HepG2 (cell line): Measurements from ENCODE around the gene RIPOR3.
"Not testable (repeated sequence)": the region's sequence is repeated elsewhere in the genome, so short reads cannot be mapped to it uniquely, and the experiment has no call there.

Experiments
- CCAR2 ChIP-seq: fragments of 200-400 bp; formaldehyde crosslinking; optimal IDR thresholded peaks from 2 replicates; pipeline ENCODE3; 2018; ENCODE audit warnings: low read depth, mild to moderate bottlenecking, low read length, moderate library complexity
- EP300 ChIP-seq, 3 experiments: sonication (generic) in 1 of 3; formaldehyde crosslinking in 1 of 3; IDR thresholded peaks; 2 replicates each; pipeline versions ENCODE4 v1.5.1 to v1.6.1; 2011 to 2020; ENCODE audit warnings: low read depth in 2 of 3, low read length in 2 of 3, borderline replicate concordance in 1 of 3, improper control_type of control experiment in 1 of 3, mild to moderate bottlenecking in 1 of 3, missing genetic modification reagents in 1 of 3, moderate library complexity in 1 of 3
- EZH2 ChIP-seq: conservative IDR thresholded peaks from 2 replicates; pipeline ENCODE4 v1.6.1; 2012; ENCODE audit warnings: mild to moderate bottlenecking, low read depth, low read length, moderate library complexity
- JUN ChIP-seq: sonication (generic); formaldehyde crosslinking; IDR thresholded peaks from 2 replicates; pipeline ENCODE4 v1.4.0; 2020; ENCODE audit warnings: mild to moderate bottlenecking, missing genetic modification reagents
- RAD21 ChIP-seq: fragments of 450-650 bp; formaldehyde crosslinking; IDR thresholded peaks from 2 replicates; pipeline ENCODE4 v1.5.0; 2020; ENCODE audit warnings: mild to moderate bottlenecking
- ZBTB42 ChIP-seq: sonication (generic); formaldehyde crosslinking; IDR thresholded peaks from 2 replicates; pipeline ENCODE4 v1.5.0; 2020; ENCODE audit warnings: mild to moderate bottlenecking, missing genetic modification reagents
- ZNF230 ChIP-seq: sonication (generic); formaldehyde crosslinking; IDR thresholded peaks from 2 replicates; pipeline ENCODE4 v1.4.0; 2020; ENCODE audit warnings: mild to moderate bottlenecking, missing genetic modification reagents
- ZNF367 ChIP-seq: sonication (generic); formaldehyde crosslinking; IDR thresholded peaks from 2 replicates; pipeline ENCODE4 v1.4.0; 2020; ENCODE audit warnings: missing genetic modification reagents, borderline replicate concordance
- ZSCAN30 ChIP-seq: sonication (generic); formaldehyde crosslinking; IDR thresholded peaks from 2 replicates; pipeline ENCODE4 v1.5.0; 2020; ENCODE audit warnings: mild to moderate bottlenecking, missing genetic modification reagents
- TF ChIP-seq, protein P1 (sequence below): sonication (generic); formaldehyde crosslinking; IDR thresholded peaks from 2 replicates; pipeline ENCODE4; 2020; ENCODE audit warnings: missing genetic modification reagents, mild to moderate bottlenecking, borderline replicate concordance
- TF ChIP-seq, protein P2 (sequence below): sonication (generic); formaldehyde crosslinking; IDR thresholded peaks from 2 replicates; pipeline ENCODE4 v1.5.0; 2020; ENCODE audit warnings: mild to moderate bottlenecking, missing genetic modification reagents, moderate library complexity

DNA sequence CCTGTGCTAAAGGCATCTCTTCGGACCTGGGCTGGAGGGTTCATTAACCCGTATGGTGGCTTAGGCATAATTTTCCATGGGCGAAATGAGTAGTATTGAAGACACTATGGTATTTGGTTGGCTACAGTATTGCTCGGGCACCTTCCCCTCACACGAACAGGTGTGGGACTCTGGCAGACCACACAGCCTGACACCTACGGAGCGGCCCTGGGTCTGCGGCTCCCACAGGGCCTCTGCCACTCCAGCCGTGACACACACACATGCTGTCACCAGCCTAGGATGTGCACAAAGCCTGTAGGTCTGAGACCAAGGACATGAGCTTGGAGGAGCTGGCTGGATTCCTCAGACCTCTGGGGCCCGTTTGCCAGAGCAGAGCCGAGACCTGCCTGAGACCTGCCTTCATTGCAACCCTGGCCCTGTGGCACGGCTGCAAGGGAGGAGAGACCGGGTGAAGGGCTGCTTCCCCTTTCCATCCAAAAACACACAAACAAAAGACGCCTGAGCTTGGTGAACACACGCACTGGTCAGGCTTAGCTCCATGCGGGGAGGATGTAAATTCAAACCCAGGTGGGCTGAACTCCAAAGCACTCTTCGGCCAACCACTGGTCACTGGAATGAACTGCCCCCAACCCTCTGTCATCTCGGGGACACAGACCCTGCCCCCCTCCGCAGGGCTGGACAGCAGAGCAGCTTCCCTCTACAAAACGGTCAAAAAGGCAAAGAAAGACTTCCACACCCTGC lies 51.2 kb downstream of the RIPOR3 start:
- not testable (repeated sequence) for TF ChIP-seq ZSCAN30 (CRISPR knock-in tag); RAD21 (CRISPR knock-in tag); EP300 (IDR thresholded peaks at IDR 0.05; ENCODE audit: low read depth in 2 of 2, low read length in 2 of 2); EP300 (CRISPR knock-in tag; IDR thresholded peaks at IDR 0.05; ENCODE audit: borderline replicate concordance); ZNF230 (CRISPR knock-in tag); ZBTB42 (CRISPR knock-in tag); ZNF367 (CRISPR knock-in tag); CCAR2; JUN (CRISPR knock-in tag); EZH2
- TF ChIP-seq, protein P1, sequence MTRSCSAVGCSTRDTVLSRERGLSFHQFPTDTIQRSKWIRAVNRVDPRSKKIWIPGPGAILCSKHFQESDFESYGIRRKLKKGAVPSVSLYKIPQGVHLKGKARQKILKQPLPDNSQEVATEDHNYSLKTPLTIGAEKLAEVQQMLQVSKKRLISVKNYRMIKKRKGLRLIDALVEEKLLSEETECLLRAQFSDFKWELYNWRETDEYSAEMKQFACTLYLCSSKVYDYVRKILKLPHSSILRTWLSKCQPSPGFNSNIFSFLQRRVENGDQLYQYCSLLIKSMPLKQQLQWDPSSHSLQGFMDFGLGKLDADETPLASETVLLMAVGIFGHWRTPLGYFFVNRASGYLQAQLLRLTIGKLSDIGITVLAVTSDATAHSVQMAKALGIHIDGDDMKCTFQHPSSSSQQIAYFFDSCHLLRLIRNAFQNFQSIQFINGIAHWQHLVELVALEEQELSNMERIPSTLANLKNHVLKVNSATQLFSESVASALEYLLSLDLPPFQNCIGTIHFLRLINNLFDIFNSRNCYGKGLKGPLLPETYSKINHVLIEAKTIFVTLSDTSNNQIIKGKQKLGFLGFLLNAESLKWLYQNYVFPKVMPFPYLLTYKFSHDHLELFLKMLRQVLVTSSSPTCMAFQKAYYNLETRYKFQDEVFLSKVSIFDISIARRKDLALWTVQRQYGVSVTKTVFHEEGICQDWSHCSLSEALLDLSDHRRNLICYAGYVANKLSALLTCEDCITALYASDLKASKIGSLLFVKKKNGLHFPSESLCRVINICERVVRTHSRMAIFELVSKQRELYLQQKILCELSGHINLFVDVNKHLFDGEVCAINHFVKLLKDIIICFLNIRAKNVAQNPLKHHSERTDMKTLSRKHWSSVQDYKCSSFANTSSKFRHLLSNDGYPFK (CRISPR knock-in tag) = not testable (repeated sequence)
- TF ChIP-seq, protein P2, sequence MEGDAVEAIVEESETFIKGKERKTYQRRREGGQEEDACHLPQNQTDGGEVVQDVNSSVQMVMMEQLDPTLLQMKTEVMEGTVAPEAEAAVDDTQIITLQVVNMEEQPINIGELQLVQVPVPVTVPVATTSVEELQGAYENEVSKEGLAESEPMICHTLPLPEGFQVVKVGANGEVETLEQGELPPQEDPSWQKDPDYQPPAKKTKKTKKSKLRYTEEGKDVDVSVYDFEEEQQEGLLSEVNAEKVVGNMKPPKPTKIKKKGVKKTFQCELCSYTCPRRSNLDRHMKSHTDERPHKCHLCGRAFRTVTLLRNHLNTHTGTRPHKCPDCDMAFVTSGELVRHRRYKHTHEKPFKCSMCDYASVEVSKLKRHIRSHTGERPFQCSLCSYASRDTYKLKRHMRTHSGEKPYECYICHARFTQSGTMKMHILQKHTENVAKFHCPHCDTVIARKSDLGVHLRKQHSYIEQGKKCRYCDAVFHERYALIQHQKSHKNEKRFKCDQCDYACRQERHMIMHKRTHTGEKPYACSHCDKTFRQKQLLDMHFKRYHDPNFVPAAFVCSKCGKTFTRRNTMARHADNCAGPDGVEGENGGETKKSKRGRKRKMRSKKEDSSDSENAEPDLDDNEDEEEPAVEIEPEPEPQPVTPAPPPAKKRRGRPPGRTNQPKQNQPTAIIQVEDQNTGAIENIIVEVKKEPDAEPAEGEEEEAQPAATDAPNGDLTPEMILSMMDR (CRISPR knock-in tag) = not testable (repeated sequence)
